Right lobe of liver (tissue), 4 donors: ENCODE results near the gene SLC12A2.

Experiments
- CTCF ChIP-seq, 4 donors: fragments of 200-600 bp in 3 of 4; fragments of 450-650 bp in 1 of 4; IDR thresholded peaks; one replicate each; pipeline versions ENCODE4 v1.5.1 to v1.8.0; 2016 to 2022; ENCODE audit warnings: antibody characterized with exemption in 4 of 4, mild to moderate bottlenecking in 2 of 4
- POLR2A ChIP-seq: fragments of 450-650 bp; IDR thresholded peaks from one replicate; pipeline ENCODE4 v1.6.1; 2017; ENCODE audit warnings: antibody characterized with exemption, mild to moderate bottlenecking
- donor health status: DM: no; HTN: no; CAD: no.
- donor health status: DM: no; HTN: no; CAD: no.
- donor health status: DM: no; HTN: yes; CAD: no.

GRCh38 chr5:128199104-128199503, 115.5 kb downstream of the SLC12A2 start:
- TF ChIP-seq CTCF (IDR thresholded peaks at IDR 0.05) (no peak), POLR2A (no peak)
